PFSK-1 (cell line): Measurements from ENCODE around the gene SLC43A1.

Experiments used
- POLR2AphosphoS5 ChIP-seq: IDR thresholded peaks from 2 replicates; pipeline ENCODE4 v1.6.1; 2012; ENCODE audit warnings: low read depth, mild to moderate bottlenecking, control low read depth, low read length, moderate library complexity
- REST ChIP-seq, 2 experiments: IDR thresholded peaks; 2 replicates each; pipeline versions ENCODE4 v1.6.1 to v1.8.0; 2011 to 2012; ENCODE audit warnings: low read depth in 2 of 2, low read length in 2 of 2, control low read depth in 1 of 2, inconsistent platforms in 1 of 2, mild to moderate bottlenecking in 1 of 2, moderate library complexity in 1 of 2; ENCODE audit not compliant: insufficient read depth in 1 of 2
- SIN3A ChIP-seq: IDR thresholded peaks from 2 replicates; pipeline ENCODE4 v1.6.1; 2012; ENCODE audit warnings: mild to moderate bottlenecking, low read length, moderate library complexity, borderline replicate concordance; ENCODE audit not compliant: insufficient read depth
- TAF1 ChIP-seq: IDR thresholded peaks from 2 replicates; pipeline ENCODE4 v1.6.1; 2012; ENCODE audit warnings: low read length, control low read depth, borderline replicate concordance; ENCODE audit not compliant: insufficient read depth

- TF ChIP-seq POLR2AphosphoS5: no peak
- TF ChIP-seq SIN3A: no peak
- TF ChIP-seq REST (IDR thresholded peaks at IDR 0.05; ENCODE audit: insufficient read depth in 1 of 2, low read depth in 2 of 2, low read length in 2 of 2): no peak
- TF ChIP-seq TAF1: no peak
Measured at GRCh38 chr11:57485217-57485990, 30.1 kb downstream of the SLC43A1 start.
